ENCODE measurements around the gene FBXO45. TPM values are rescaled to one million over a fixed set of nuclear protein-coding genes. Genes with fewer than 3 reads are reported as not detected.
"Not testable (repeated sequence)": the region's sequence is repeated elsewhere in the genome, so short reads cannot be mapped to it uniquely, and the experiment has no call there.

Gene FBXO45
- total RNA-seq, 2 donors from 2014 or later: 14.0 to 16.9 TPM

- Mint-ChIP-seq H3K27me3 (ENCODE audit: low read depth) (no peaks in the 10 kb centered on the region), H3K9me3 (peaks cover 5% of the 10 kb centered on the region in 2 donors), H3K36me3 (ENCODE audit: insufficient read depth in 2 of 2) (peaks cover 7% of the 10 kb centered on the region in 2 donors), H3K4me3 (no peak overlapping the region), H3K27ac (no peak overlapping the region), H3K4me1 (ENCODE audit: low read depth) (no peaks in the 10 kb centered on the region)
- DNase-seq (no peak), ATAC-seq (replicated peaks in 1 of 2) (peak in 1 of 2 donors; percentile 42)
Observed at GRCh38 chr3:196544491-196544992, 23.9 kb upstream of the FBXO45 start.

GRCh38 chr3:196546537-196546936 is 21.9 kb upstream of the FBXO45 start:
- peaks cover 9 to 10% of the 10 kb centered on the region in 2 donors for H3K9me3 Mint-ChIP-seq
- H3K4me1 Mint-ChIP-seq (ENCODE audit: low read depth): no peaks in the 10 kb centered on the region
- H3K36me3 Mint-ChIP-seq (ENCODE audit: insufficient read depth in 2 of 2): peaks cover 10 to 16% of the 10 kb centered on the region in 2 donors
- no peak overlapping the region for H3K27ac Mint-ChIP-seq
- DNase-seq (no peak), ATAC-seq (replicated peaks in 1 of 2) (no peak)
- no peak overlapping the region for H3K4me3 Mint-ChIP-seq
- no peaks in the 10 kb centered on the region for H3K27me3 Mint-ChIP-seq (ENCODE audit: low read depth)

- H3K36me3 Mint-ChIP-seq (ENCODE audit: insufficient read depth in 2 of 2): peaks cover 10 to 18% of the 10 kb centered on the region in 2 donors
- no peak for ATAC-seq (replicated peaks in 1 of 2)
- H3K4me3 Mint-ChIP-seq: no peak overlapping the region
- H3K9me3 Mint-ChIP-seq: peaks cover 9 to 10% of the 10 kb centered on the region in 2 donors
- no peaks in the 10 kb centered on the region for H3K27me3 Mint-ChIP-seq (ENCODE audit: low read depth)
- no peak for DNase-seq
- H3K27ac Mint-ChIP-seq: no peak overlapping the region
- no peaks in the 10 kb centered on the region for H3K4me1 Mint-ChIP-seq (ENCODE audit: low read depth)
Observed at GRCh38 chr3:196547067-196547466, 21.4 kb upstream of the FBXO45 start.

GRCh38 chr3:196549312-196549711 is 19.1 kb upstream of the FBXO45 start:
- not testable (repeated sequence) for H3K4me1 Mint-ChIP-seq (ENCODE audit: low read depth); H3K27ac Mint-ChIP-seq; H3K4me3 Mint-ChIP-seq; H3K27me3 Mint-ChIP-seq (ENCODE audit: low read depth); ATAC-seq (replicated peaks in 1 of 2); DNase-seq
- H3K9me3 Mint-ChIP-seq: peaks cover 9 to 10% of the 10 kb centered on the region in 2 donors
- H3K36me3 Mint-ChIP-seq (ENCODE audit: insufficient read depth in 2 of 2): peaks cover 10 to 18% of the 10 kb centered on the region in 2 donors

GRCh38 chr3:196550172-196550571 is 18.3 kb upstream of the FBXO45 start:
- not testable (repeated sequence) for ATAC-seq (replicated peaks in 1 of 2); DNase-seq; H3K4me3 Mint-ChIP-seq; H3K4me1 Mint-ChIP-seq (ENCODE audit: low read depth); H3K27me3 Mint-ChIP-seq (ENCODE audit: low read depth); H3K27ac Mint-ChIP-seq
- Mint-ChIP-seq H3K9me3 (peaks cover 9 to 10% of the 10 kb centered on the region in 2 donors), H3K36me3 (ENCODE audit: insufficient read depth in 2 of 2) (peaks cover 10 to 21% of the 10 kb centered on the region in 2 donors)

- H3K27ac Mint-ChIP-seq: no peak overlapping the region
- H3K9me3 Mint-ChIP-seq: peaks cover 9 to 10% of the 10 kb centered on the region in 2 donors
- no peak overlapping the region for H3K4me3 Mint-ChIP-seq
- DNase-seq: no peak
- no peaks in the 10 kb centered on the region for H3K27me3 Mint-ChIP-seq (ENCODE audit: low read depth)
- H3K36me3 Mint-ChIP-seq (ENCODE audit: insufficient read depth in 2 of 2): peaks cover 10 to 22% of the 10 kb centered on the region in 2 donors
- H3K4me1 Mint-ChIP-seq (ENCODE audit: low read depth): no peaks in the 10 kb centered on the region
- ATAC-seq (replicated peaks in 1 of 2): no peak
Observed at GRCh38 chr3:196552253-196552652, 16.2 kb upstream of the FBXO45 start.

GRCh38 chr3:196553551-196553950 is 14.9 kb upstream of the FBXO45 start:
- no peak overlapping the region for H3K27ac Mint-ChIP-seq
- no peak overlapping the region for H3K4me3 Mint-ChIP-seq
- no peaks in the 10 kb centered on the region for H3K4me1 Mint-ChIP-seq (ENCODE audit: low read depth)

GRCh38 chr3:196554205-196554604 is 14.3 kb upstream of the FBXO45 start:
- H3K27ac Mint-ChIP-seq: peak overlapping the region; percentile 13
- H3K4me3 Mint-ChIP-seq: no peak overlapping the region
- peaks cover 5 to 17% of the 10 kb centered on the region in 2 donors for H3K36me3 Mint-ChIP-seq (ENCODE audit: insufficient read depth in 2 of 2)
- DNase-seq (no peak), ATAC-seq (replicated peaks in 1 of 2) (no peak)
- H3K4me1 Mint-ChIP-seq (ENCODE audit: low read depth): peaks cover 4% of the 10 kb centered on the region
- H3K9me3 Mint-ChIP-seq: peaks cover 4 to 6% of the 10 kb centered on the region in 2 donors
- H3K27me3 Mint-ChIP-seq (ENCODE audit: low read depth): no peaks in the 10 kb centered on the region

More at GRCh38 chr3:196553551-196553950, 14.9 kb upstream of the FBXO45 start:
- no peak for DNase-seq
- H3K9me3 Mint-ChIP-seq: peaks cover 4 to 6% of the 10 kb centered on the region in 2 donors
- no peak for ATAC-seq (replicated peaks in 1 of 2)
- peaks cover 5 to 17% of the 10 kb centered on the region in 2 donors for H3K36me3 Mint-ChIP-seq (ENCODE audit: insufficient read depth in 2 of 2)
- no peaks in the 10 kb centered on the region for H3K27me3 Mint-ChIP-seq (ENCODE audit: low read depth)

- no peaks in the 10 kb centered on the region for H3K27me3 Mint-ChIP-seq (ENCODE audit: low read depth)
- DNase-seq (no peak), ATAC-seq (replicated peaks in 1 of 2) (no peak)
- H3K4me1 Mint-ChIP-seq (ENCODE audit: low read depth): peaks cover 10% of the 10 kb centered on the region
- H3K4me3 Mint-ChIP-seq: no peak overlapping the region
- H3K27ac Mint-ChIP-seq: no peak overlapping the region
- peaks cover under 1 to 1% of the 10 kb centered on the region in 2 donors for H3K9me3 Mint-ChIP-seq
- H3K36me3 Mint-ChIP-seq (ENCODE audit: insufficient read depth in 2 of 2): peaks cover 1 to 11% of the 10 kb centered on the region in 2 donors
Observed at GRCh38 chr3:196555295-196555694, 13.2 kb upstream of the FBXO45 start.

GRCh38 chr3:196557236-196557635 is 11.2 kb upstream of the FBXO45 start:
- H3K4me1 Mint-ChIP-seq (ENCODE audit: low read depth): peaks cover 14% of the 10 kb centered on the region
- ATAC-seq (replicated peaks in 1 of 2) (no peak), DNase-seq (no peak)
- peaks cover 0 to 5% of the 10 kb centered on the region in 2 donors for H3K36me3 Mint-ChIP-seq (ENCODE audit: insufficient read depth in 2 of 2)
- no peak overlapping the region for H3K4me3 Mint-ChIP-seq
- H3K27ac Mint-ChIP-seq: no peak overlapping the region
- no peaks in the 10 kb centered on the region for H3K27me3 Mint-ChIP-seq (ENCODE audit: low read depth)
- no peaks in the 10 kb centered on the region for H3K9me3 Mint-ChIP-seq

- ATAC-seq (replicated peaks in 1 of 2): no peak
- no peaks in the 10 kb centered on the region for H3K27me3 Mint-ChIP-seq (ENCODE audit: low read depth)
Observed at GRCh38 chr3:196558476-196558875, 10.0 kb upstream of the FBXO45 start.

GRCh38 chr3:196559826-196560225 is 8.6 kb upstream of the FBXO45 start:
- peaks cover 0 to 8% of the 10 kb centered on the region in 2 donors for H3K36me3 Mint-ChIP-seq (ENCODE audit: insufficient read depth in 2 of 2)

More at GRCh38 chr3:196558476-196558875, 10.0 kb upstream of the FBXO45 start:
- H3K27ac Mint-ChIP-seq: no peak overlapping the region
- no peak overlapping the region for H3K4me3 Mint-ChIP-seq
- DNase-seq: no peak
- peaks cover 21% of the 10 kb centered on the region for H3K4me1 Mint-ChIP-seq (ENCODE audit: low read depth)
- peaks cover 0 to 8% of the 10 kb centered on the region in 2 donors for H3K36me3 Mint-ChIP-seq (ENCODE audit: insufficient read depth in 2 of 2)
- no peaks in the 10 kb centered on the region for H3K9me3 Mint-ChIP-seq

GRCh38 chr3:196563721-196564225 is 4.7 kb upstream of the FBXO45 start:
- DNase-seq (peak in 1 of 2 donors; percentile 31), ATAC-seq (replicated peaks in 1 of 2) (peak in 1 of 2 donors; percentile 8)
- H3K27me3 Mint-ChIP-seq (ENCODE audit: low read depth): no peaks in the 10 kb centered on the region
- peak overlapping the region; percentile 53 to 77 for H3K4me3 Mint-ChIP-seq
- H3K4me1 Mint-ChIP-seq (ENCODE audit: low read depth): peaks cover 52% of the 10 kb centered on the region
- H3K9me3 Mint-ChIP-seq: no peaks in the 10 kb centered on the region
- H3K27ac Mint-ChIP-seq: peak overlapping the region; percentile 88
- peaks cover 0 to 7% of the 10 kb centered on the region in 2 donors for H3K36me3 Mint-ChIP-seq (ENCODE audit: insufficient read depth in 2 of 2)

More at GRCh38 chr3:196559826-196560225, 8.6 kb upstream of the FBXO45 start:
- no peaks in the 10 kb centered on the region for H3K27me3 Mint-ChIP-seq (ENCODE audit: low read depth)
- no peak overlapping the region for H3K4me3 Mint-ChIP-seq
- DNase-seq (no peak), ATAC-seq (replicated peaks in 1 of 2) (no peak)
- peak overlapping the region; percentile 11 for H3K27ac Mint-ChIP-seq
- H3K9me3 Mint-ChIP-seq: no peaks in the 10 kb centered on the region
- H3K4me1 Mint-ChIP-seq (ENCODE audit: low read depth): peaks cover 34% of the 10 kb centered on the region

Data from activated T-cell treated with anti-CD3 and anti-CD28 coated beads, Interleukin-2, amount 50 U/mL, for 72 hours (primary cell).